Ishikawa (cell line): Measurements from ENCODE around the gene STK4.

Experiments
- CEBPB ChIP-seq: IDR thresholded peaks from 2 replicates; pipeline ENCODE4 v1.6.1; 2012
- CREB1 ChIP-seq: IDR thresholded peaks from 2 replicates; pipeline ENCODE4 v1.6.1; 2012; ENCODE audit warnings: low read depth
- EGR1 ChIP-seq: IDR thresholded peaks from 2 replicates; pipeline ENCODE4 v1.6.1; 2012
- EP300 ChIP-seq: IDR thresholded peaks from 2 replicates; pipeline ENCODE4 v1.6.1; 2012; ENCODE audit warnings: borderline replicate concordance
- FOXM1 ChIP-seq: IDR thresholded peaks from 2 replicates; pipeline ENCODE4 v1.6.1; 2012; ENCODE audit warnings: low read depth, borderline replicate concordance
- NFIC ChIP-seq: IDR thresholded peaks from 2 replicates; pipeline ENCODE4 v1.6.1; 2012
- RAD21 ChIP-seq: IDR thresholded peaks from 2 replicates; pipeline ENCODE4 v1.6.1; 2012; ENCODE audit warnings: low read depth
- REST ChIP-seq: IDR thresholded peaks from 2 replicates; pipeline ENCODE4 v1.6.1; 2012; ENCODE audit warnings: low read depth, mild to moderate bottlenecking
- TAF1 ChIP-seq: IDR thresholded peaks from 2 replicates; pipeline ENCODE4 v1.6.1; 2012; ENCODE audit warnings: low read depth, mild to moderate bottlenecking
- TCF12 ChIP-seq: IDR thresholded peaks from 2 replicates; pipeline ENCODE4 v1.6.1; 2012; ENCODE audit warnings: low read depth
- TEAD4 ChIP-seq: IDR thresholded peaks from 2 replicates; pipeline ENCODE4 v1.6.1; 2012
- YY1 ChIP-seq: IDR thresholded peaks from 2 replicates; pipeline ENCODE4 v1.6.1; 2012; ENCODE audit warnings: low read depth
- ZBTB7A ChIP-seq: IDR thresholded peaks from 2 replicates; pipeline ENCODE4 v1.6.1; 2012; ENCODE audit warnings: low read depth
- TF ChIP-seq, protein P1 (sequence below): IDR thresholded peaks from 2 replicates; pipeline ENCODE4 v1.6.1; 2012

GRCh38 chr20:44930517-44931168 is 35.7 kb upstream of the STK4 start:
- no peak for TF ChIP-seq CEBPB
- TF ChIP-seq REST, result no peak
- no peak for TF ChIP-seq TAF1
- no peak for TF ChIP-seq CREB1
- TF ChIP-seq EGR1, result no peak
- TF ChIP-seq TCF12, result no peak
- TF ChIP-seq TEAD4, result no peak
- no peak for TF ChIP-seq EP300
- TF ChIP-seq YY1, result no peak
- TF ChIP-seq, protein P1, sequence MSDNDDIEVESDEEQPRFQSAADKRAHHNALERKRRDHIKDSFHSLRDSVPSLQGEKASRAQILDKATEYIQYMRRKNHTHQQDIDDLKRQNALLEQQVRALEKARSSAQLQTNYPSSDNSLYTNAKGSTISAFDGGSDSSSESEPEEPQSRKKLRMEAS, result no peak
- TF ChIP-seq NFIC, result no peak
- no peak for TF ChIP-seq FOXM1
- TF ChIP-seq ZBTB7A, result no peak
- no peak for TF ChIP-seq RAD21
